PC-9 (cell line): ENCODE measurements around the gene IGSF6.

Experiments
- EZH2 ChIP-seq: fragments of 200-600 bp; sonication (generic); IDR thresholded peaks from 2 replicates; pipeline ENCODE4 v1.8.0; 2017; ENCODE audit warnings: antibody characterized with exemption, low read depth
- TF ChIP-seq, protein P1 (sequence below): fragments of 200-600 bp; sonication (generic); conservative IDR thresholded peaks from 2 replicates; pipeline ENCODE4 v1.6.1; 2017; ENCODE audit warnings: mixed run types, antibody characterized with exemption, mild to moderate bottlenecking, moderate library complexity

DNA sequence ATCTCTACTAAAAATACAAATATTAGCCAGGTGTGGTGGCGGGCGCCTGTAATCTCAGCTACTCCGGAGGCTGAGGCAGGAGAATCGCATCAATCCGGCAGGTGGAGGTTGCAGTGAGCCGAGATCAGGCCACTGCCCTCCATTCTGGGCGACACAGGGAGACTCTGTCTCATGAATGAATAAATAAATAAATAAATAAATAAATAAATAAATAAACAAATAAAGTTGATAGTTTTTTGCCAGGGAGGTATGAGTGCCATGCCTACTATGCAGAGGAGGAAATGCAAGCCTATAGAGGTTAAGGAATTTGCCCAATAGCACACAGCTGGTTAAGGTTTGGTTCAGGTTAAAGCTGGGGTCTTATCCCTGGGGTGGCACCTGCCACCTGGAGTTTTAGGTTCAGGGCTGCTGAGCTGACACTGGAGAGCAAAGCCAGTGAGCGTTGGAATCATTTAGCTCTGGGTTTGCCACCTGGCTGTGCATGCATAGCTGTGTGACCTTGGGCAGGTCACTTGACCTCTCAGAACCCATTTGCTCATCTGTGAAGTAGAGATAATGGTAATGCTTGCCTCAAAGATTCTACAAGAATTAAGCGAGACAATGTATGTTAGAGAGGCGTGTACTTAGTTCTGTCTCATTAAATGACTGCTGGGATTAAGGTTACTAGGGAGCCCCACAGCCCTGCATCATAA lies 12.5 kb upstream of the IGSF6 start:
- TF ChIP-seq, protein P1, sequence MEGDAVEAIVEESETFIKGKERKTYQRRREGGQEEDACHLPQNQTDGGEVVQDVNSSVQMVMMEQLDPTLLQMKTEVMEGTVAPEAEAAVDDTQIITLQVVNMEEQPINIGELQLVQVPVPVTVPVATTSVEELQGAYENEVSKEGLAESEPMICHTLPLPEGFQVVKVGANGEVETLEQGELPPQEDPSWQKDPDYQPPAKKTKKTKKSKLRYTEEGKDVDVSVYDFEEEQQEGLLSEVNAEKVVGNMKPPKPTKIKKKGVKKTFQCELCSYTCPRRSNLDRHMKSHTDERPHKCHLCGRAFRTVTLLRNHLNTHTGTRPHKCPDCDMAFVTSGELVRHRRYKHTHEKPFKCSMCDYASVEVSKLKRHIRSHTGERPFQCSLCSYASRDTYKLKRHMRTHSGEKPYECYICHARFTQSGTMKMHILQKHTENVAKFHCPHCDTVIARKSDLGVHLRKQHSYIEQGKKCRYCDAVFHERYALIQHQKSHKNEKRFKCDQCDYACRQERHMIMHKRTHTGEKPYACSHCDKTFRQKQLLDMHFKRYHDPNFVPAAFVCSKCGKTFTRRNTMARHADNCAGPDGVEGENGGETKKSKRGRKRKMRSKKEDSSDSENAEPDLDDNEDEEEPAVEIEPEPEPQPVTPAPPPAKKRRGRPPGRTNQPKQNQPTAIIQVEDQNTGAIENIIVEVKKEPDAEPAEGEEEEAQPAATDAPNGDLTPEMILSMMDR, result no peak
- TF ChIP-seq EZH2, result no peak
